Measurements from ENCODE around the gene NDUFB4.

The NDUFB4 gene

GRCh38 chr3:120567370-120568201 is 28.6 kb upstream of the NDUFB4 start:
- ATAC-seq, result peak; percentile 98
- no peak for TF ChIP-seq CSRNP3 (CRISPR knock-in tag; IDR thresholded peaks at IDR 0.05)
- TF ChIP-seq ZNF565 (CRISPR knock-in tag; conservative IDR thresholded peaks at IDR 0.05; ENCODE audit: low read depth), result no peak
- TF ChIP-seq GLIS3 (CRISPR knock-in tag; IDR thresholded peaks at IDR 0.05), result no peak
- TF ChIP-seq TOX (CRISPR knock-in tag; IDR thresholded peaks at IDR 0.05; ENCODE audit: borderline replicate concordance), result no peak
- TF ChIP-seq PPARA (CRISPR knock-in tag; IDR thresholded peaks at IDR 0.05; ENCODE audit: borderline replicate concordance), result no peak
- no peak for TF ChIP-seq RARB (CRISPR knock-in tag; IDR thresholded peaks at IDR 0.05)
- no peak for TF ChIP-seq TCF4 (CRISPR knock-in tag; IDR thresholded peaks at IDR 0.05; ENCODE audit: borderline replicate concordance)
- TF ChIP-seq ZC3H10 (CRISPR knock-in tag; IDR thresholded peaks at IDR 0.05), result no peak
- no peak for TF ChIP-seq CSDC2 (CRISPR knock-in tag; IDR thresholded peaks at IDR 0.05)
- no peak for TF ChIP-seq ZNF70 (CRISPR knock-in tag; IDR thresholded peaks at IDR 0.05)

GRCh38 chr3:120568202-120568531 is 28.0 kb upstream of the NDUFB4 start:
- TF ChIP-seq ARNTL (CRISPR knock-in tag; IDR thresholded peaks at IDR 0.05; ENCODE audit: borderline replicate concordance, low read depth) (no peak), OSR1 (CRISPR knock-in tag; IDR thresholded peaks at IDR 0.05) (no peak), ZFP30 (CRISPR knock-in tag; IDR thresholded peaks at IDR 0.05) (no peak), TOX (CRISPR knock-in tag; IDR thresholded peaks at IDR 0.05; ENCODE audit: borderline replicate concordance) (no peak), BACH2 (CRISPR knock-in tag; IDR thresholded peaks at IDR 0.05; ENCODE audit: borderline replicate concordance) (no peak), PPARA (CRISPR knock-in tag; IDR thresholded peaks at IDR 0.05; ENCODE audit: borderline replicate concordance) (no peak), ZNF70 (CRISPR knock-in tag; IDR thresholded peaks at IDR 0.05) (no peak), ESRRG (CRISPR knock-in tag; IDR thresholded peaks at IDR 0.05) (no peak), ZFP3 (CRISPR knock-in tag; IDR thresholded peaks at IDR 0.05) (no peak), ISL1 (CRISPR knock-in tag; IDR thresholded peaks at IDR 0.05) (no peak), TSHZ2 (CRISPR knock-in tag; IDR thresholded peaks at IDR 0.05) (no peak)
- peak; percentile 36 for ATAC-seq

- ATAC-seq, result no peak
- TF ChIP-seq OSR1 (CRISPR knock-in tag; IDR thresholded peaks at IDR 0.05), result no peak
- TF ChIP-seq TOX (CRISPR knock-in tag; IDR thresholded peaks at IDR 0.05; ENCODE audit: borderline replicate concordance), result no peak
- no peak for TF ChIP-seq ZNF70 (CRISPR knock-in tag; IDR thresholded peaks at IDR 0.05)
- TF ChIP-seq TCF4 (CRISPR knock-in tag; IDR thresholded peaks at IDR 0.05; ENCODE audit: borderline replicate concordance), result no peak
- TF ChIP-seq PATZ1 (CRISPR knock-in tag; IDR thresholded peaks at IDR 0.05; ENCODE audit: borderline replicate concordance), result no peak
- TF ChIP-seq CREB5 (CRISPR knock-in tag; IDR thresholded peaks at IDR 0.05; ENCODE audit: low read depth), result no peak
- TF ChIP-seq ESRRG (CRISPR knock-in tag; IDR thresholded peaks at IDR 0.05), result no peak
- TF ChIP-seq CSDC2 (CRISPR knock-in tag; IDR thresholded peaks at IDR 0.05), result no peak
- no peak for TF ChIP-seq PPARA (CRISPR knock-in tag; IDR thresholded peaks at IDR 0.05; ENCODE audit: borderline replicate concordance)
- TF ChIP-seq ZNF8 (CRISPR knock-in tag; IDR thresholded peaks at IDR 0.05), result no peak
Measured at GRCh38 chr3:120568598-120568997, 27.5 kb upstream of the NDUFB4 start.

Data from SK-N-SH treated with all-trans-retinoic acid at 6 μM for 48 hours (cell line).